Ishikawa (cell line): ENCODE data around the gene LMF1.

Experiments used
- CEBPB ChIP-seq: IDR thresholded peaks from 2 replicates; pipeline ENCODE4 v1.6.1; 2012
- CREB1 ChIP-seq: IDR thresholded peaks from 2 replicates; pipeline ENCODE4 v1.6.1; 2012; ENCODE audit warnings: low read depth
- EGR1 ChIP-seq: IDR thresholded peaks from 2 replicates; pipeline ENCODE4 v1.6.1; 2012
- EP300 ChIP-seq: IDR thresholded peaks from 2 replicates; pipeline ENCODE4 v1.6.1; 2012; ENCODE audit warnings: borderline replicate concordance
- FOXM1 ChIP-seq: IDR thresholded peaks from 2 replicates; pipeline ENCODE4 v1.6.1; 2012; ENCODE audit warnings: low read depth, borderline replicate concordance
- NFIC ChIP-seq: IDR thresholded peaks from 2 replicates; pipeline ENCODE4 v1.6.1; 2012
- RAD21 ChIP-seq: IDR thresholded peaks from 2 replicates; pipeline ENCODE4 v1.6.1; 2012; ENCODE audit warnings: low read depth
- TAF1 ChIP-seq: IDR thresholded peaks from 2 replicates; pipeline ENCODE4 v1.6.1; 2012; ENCODE audit warnings: low read depth, mild to moderate bottlenecking
- TCF12 ChIP-seq: IDR thresholded peaks from 2 replicates; pipeline ENCODE4 v1.6.1; 2012; ENCODE audit warnings: low read depth
- TEAD4 ChIP-seq: IDR thresholded peaks from 2 replicates; pipeline ENCODE4 v1.6.1; 2012
- YY1 ChIP-seq: IDR thresholded peaks from 2 replicates; pipeline ENCODE4 v1.6.1; 2012; ENCODE audit warnings: low read depth
- ZBTB7A ChIP-seq: IDR thresholded peaks from 2 replicates; pipeline ENCODE4 v1.6.1; 2012; ENCODE audit warnings: low read depth
- TF ChIP-seq, protein P1 (sequence below): IDR thresholded peaks from 2 replicates; pipeline ENCODE4 v1.6.1; 2012
- TF ChIP-seq, protein P2 (sequence below): IDR thresholded peaks from 2 replicates; pipeline ENCODE4 v1.6.1; 2012
- TF ChIP-seq, protein P3 (sequence below): IDR thresholded peaks from 2 replicates; pipeline ENCODE4 v1.6.1; 2012; ENCODE audit warnings: low read depth, mild to moderate bottlenecking

Gene LMF1

DNA sequence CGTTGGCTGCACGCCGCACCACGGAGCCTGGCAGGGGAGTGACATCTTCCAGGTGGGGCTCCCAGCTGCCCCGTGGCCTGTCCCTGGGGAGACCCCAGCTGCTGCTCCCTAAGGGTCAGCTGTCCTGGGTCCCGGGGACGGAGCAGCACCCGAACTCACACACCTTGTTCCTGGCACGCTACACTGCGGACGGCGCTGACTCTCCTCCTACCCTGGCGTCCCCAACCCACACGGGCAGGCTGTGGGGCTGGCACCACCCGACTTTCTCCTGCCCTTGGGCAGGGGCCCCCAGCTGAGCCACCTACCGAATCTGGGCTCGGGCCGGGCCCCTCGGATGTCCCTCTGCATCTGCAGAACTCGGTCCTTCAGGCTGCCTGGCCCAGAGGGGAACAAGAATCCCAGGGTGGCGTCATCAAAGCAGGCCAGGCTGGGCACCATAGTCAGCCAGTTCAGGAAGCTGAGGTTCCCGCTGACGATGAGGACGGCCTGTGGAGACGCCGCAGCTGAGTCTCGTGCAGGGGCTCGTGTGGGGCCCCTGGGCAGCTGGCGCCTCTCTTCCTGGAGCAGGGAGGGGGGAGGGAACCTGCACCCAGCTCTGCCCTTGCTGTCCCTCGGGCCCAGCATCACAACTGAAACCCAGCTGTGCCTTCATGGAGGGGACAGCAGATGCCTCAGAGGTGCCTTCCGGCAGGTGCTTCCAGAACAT, 99.8 kb downstream of the LMF1 start:
- TF ChIP-seq NFIC (no peak), CREB1 (no peak), CEBPB (no peak), RAD21 (no peak), ZBTB7A (no peak), TAF1 (no peak), YY1 (no peak), TCF12 (no peak), EP300 (no peak), TEAD4 (no peak), FOXM1 (no peak), EGR1 (no peak)
- TF ChIP-seq, protein P1, sequence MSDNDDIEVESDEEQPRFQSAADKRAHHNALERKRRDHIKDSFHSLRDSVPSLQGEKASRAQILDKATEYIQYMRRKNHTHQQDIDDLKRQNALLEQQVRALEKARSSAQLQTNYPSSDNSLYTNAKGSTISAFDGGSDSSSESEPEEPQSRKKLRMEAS: no peak
- TF ChIP-seq, protein P2, sequence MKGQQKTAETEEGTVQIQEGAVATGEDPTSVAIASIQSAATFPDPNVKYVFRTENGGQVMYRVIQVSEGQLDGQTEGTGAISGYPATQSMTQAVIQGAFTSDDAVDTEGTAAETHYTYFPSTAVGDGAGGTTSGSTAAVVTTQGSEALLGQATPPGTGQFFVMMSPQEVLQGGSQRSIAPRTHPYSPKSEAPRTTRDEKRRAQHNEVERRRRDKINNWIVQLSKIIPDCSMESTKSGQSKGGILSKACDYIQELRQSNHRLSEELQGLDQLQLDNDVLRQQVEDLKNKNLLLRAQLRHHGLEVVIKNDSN: no peak
- TF ChIP-seq, protein P3, sequence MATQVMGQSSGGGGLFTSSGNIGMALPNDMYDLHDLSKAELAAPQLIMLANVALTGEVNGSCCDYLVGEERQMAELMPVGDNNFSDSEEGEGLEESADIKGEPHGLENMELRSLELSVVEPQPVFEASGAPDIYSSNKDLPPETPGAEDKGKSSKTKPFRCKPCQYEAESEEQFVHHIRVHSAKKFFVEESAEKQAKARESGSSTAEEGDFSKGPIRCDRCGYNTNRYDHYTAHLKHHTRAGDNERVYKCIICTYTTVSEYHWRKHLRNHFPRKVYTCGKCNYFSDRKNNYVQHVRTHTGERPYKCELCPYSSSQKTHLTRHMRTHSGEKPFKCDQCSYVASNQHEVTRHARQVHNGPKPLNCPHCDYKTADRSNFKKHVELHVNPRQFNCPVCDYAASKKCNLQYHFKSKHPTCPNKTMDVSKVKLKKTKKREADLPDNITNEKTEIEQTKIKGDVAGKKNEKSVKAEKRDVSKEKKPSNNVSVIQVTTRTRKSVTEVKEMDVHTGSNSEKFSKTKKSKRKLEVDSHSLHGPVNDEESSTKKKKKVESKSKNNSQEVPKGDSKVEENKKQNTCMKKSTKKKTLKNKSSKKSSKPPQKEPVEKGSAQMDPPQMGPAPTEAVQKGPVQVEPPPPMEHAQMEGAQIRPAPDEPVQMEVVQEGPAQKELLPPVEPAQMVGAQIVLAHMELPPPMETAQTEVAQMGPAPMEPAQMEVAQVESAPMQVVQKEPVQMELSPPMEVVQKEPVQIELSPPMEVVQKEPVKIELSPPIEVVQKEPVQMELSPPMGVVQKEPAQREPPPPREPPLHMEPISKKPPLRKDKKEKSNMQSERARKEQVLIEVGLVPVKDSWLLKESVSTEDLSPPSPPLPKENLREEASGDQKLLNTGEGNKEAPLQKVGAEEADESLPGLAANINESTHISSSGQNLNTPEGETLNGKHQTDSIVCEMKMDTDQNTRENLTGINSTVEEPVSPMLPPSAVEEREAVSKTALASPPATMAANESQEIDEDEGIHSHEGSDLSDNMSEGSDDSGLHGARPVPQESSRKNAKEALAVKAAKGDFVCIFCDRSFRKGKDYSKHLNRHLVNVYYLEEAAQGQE: no peak

DNA sequence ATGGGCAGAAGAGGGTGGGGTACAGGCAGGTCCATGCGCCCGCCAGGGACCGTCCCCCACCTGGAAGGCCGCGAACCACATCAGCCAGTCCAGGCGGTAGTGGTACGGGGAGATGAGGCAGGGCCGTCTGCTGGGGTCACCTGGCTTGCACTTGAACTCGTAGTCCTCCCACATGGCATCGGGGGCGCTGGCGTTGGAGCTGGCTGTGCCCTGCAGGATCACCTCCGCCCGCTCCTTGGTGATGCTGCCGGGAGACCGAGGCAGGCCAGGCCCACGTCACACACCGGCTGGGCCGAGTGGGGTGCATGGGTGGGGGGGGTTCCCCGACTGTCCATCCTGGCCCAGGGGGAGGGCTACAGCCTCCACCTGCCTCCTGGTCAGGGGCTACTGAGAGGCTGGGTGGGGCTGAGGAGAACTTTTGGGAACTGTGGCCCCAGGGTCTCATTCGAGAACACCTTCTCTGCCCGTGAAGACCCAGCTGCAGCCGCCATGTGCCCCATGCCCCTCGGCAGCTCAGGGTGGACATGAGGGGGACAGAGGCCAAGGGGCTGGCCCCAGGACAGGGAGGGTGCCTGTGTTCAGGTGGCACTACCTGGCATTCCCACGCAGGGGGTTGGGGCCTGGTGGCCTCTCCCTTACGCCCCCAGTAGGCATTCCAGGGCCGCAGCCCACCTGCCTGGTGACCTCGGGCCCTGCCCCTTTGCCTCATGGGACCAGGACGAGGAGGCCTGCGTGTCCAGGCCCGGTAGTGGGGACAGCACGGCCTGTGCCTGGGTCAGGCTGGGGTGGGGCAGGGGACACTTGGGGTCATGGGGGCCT, 100.8 kb downstream of the LMF1 start:
- TF ChIP-seq CREB1: no peak
- TF ChIP-seq EGR1: no peak
- no peak for TF ChIP-seq NFIC
- no peak for TF ChIP-seq ZBTB7A
- TF ChIP-seq TAF1: no peak
- no peak for TF ChIP-seq EP300
- TF ChIP-seq YY1: no peak
- TF ChIP-seq TEAD4: no peak
- no peak for TF ChIP-seq TCF12
- TF ChIP-seq RAD21: no peak
- no peak for TF ChIP-seq CEBPB
- TF ChIP-seq, protein P3: no peak
- TF ChIP-seq, protein P1: no peak
- TF ChIP-seq, protein P2: no peak
- no peak for TF ChIP-seq FOXM1

DNA sequence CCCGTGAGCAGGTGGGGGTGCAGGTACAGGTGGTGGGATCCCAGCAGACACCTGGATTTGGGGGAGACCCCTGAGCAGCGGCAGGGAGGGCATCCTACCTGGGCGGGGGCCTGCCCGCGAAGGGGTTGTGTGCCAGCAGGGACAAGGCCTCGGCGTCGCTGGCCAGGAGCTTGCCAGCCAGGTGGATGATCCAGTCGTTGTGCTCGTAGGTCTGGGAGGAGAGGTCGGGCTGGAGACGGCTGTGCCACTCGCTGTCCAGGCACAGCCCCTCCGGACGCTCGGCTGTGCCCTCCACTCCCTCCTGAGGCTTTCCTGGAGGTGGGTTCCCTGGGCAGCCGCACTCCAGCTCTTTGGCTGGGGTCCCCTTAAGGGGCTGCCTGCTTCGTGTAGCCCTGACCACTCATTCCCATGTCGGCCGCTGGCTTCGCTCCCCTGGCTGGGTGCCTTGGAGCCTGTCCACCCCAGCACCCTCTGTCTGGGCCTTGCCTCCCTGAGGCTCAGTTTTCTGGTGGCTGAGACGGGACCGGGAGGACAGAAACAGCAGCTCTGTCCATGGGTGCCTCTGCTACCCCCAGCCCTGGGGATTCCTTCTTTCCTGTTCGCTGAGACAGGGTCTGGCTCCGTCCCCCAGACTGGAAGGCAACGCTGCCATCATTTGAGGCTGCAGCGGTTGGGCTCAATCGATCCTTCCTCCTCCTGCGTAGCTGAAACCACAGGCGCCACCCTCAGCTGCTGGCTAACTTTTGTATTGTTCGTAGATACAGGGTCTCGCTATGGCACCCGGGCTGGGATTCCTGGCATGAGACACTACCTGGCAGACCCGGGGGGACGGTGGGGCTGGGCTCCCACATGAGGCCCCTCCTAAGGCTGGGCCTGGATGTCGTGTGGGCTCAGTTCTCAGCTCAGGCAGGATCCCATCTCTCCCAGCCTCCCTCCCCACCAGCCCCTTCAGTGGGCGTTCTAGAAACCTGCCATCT, 101.7 kb downstream of the LMF1 start:
- TF ChIP-seq CREB1: no peak
- TF ChIP-seq, protein P3: no peak
- TF ChIP-seq, protein P1: no peak
